ENCODE measurements around the gene MGST3.
"Not testable (repeated sequence)": the region's sequence is repeated elsewhere in the genome, so short reads cannot be mapped to it uniquely, and the experiment has no call there.

Gene MGST3

GRCh38 chr1:165629848-165630628, 996 bp upstream of the MGST3 start:
- DNase-seq = no peak

- DNase-seq = peak; percentile 86
Observed at GRCh38 chr1:165631342-165632151, 513 bp downstream of the MGST3 start.

GRCh38 chr1:165632152-165632469, 1.1 kb downstream of the MGST3 start:
- DNase-seq = no peak

- DNase-seq = no peak
Observed at GRCh38 chr1:165632491-165632890, 1.5 kb downstream of the MGST3 start.

GRCh38 chr1:165633614-165634013, 2.6 kb downstream of the MGST3 start:
- peak; percentile 54 for DNase-seq

GRCh38 chr1:165634154-165634921, 3.3 kb downstream of the MGST3 start:
- no peak for DNase-seq

GRCh38 chr1:165635329-165635728, 4.3 kb downstream of the MGST3 start:
- DNase-seq = no peak

GRCh38 chr1:165635823-165636222, 4.8 kb downstream of the MGST3 start:
- no peak for DNase-seq

- peak; percentile 66 for DNase-seq
Observed at GRCh38 chr1:165637427-165637826, 6.4 kb downstream of the MGST3 start.

GRCh38 chr1:165638211-165638610, 7.2 kb downstream of the MGST3 start:
- not testable (repeated sequence) for DNase-seq

- no peak for DNase-seq
Observed at GRCh38 chr1:165639821-165640623, 9.0 kb downstream of the MGST3 start.

GRCh38 chr1:165641231-165641987, 10.4 kb downstream of the MGST3 start:
- DNase-seq = no peak

- DNase-seq = no peak
Observed at GRCh38 chr1:165644064-165644735, 13.2 kb downstream of the MGST3 start.

GRCh38 chr1:165645654-165646366, 14.8 kb downstream of the MGST3 start:
- DNase-seq = no peak

GRCh38 chr1:165647517-165647916, 16.5 kb downstream of the MGST3 start:
- DNase-seq = no peak

- no peak for DNase-seq
Observed at GRCh38 chr1:165647970-165648369, 16.9 kb downstream of the MGST3 start.

- no peak for DNase-seq
Observed at GRCh38 chr1:165648919-165649572, 18.0 kb downstream of the MGST3 start.

- no peak for DNase-seq
Observed at GRCh38 chr1:165650981-165651625, 20.1 kb downstream of the MGST3 start.

GRCh38 chr1:165658766-165659580, 27.9 kb downstream of the MGST3 start:
- DNase-seq = not testable (repeated sequence)

All from fibroblast of skin of right quadriceps (primary cell).